Measurements from ENCODE around the gene NCOA4. TPM values are rescaled to one million over a fixed set of nuclear protein-coding genes. Genes with fewer than 3 reads are reported as not detected.

NCOA4 gene
- total and polyA plus RNA-seq, 2 donors: 75.2 to 231 TPM

DNA sequence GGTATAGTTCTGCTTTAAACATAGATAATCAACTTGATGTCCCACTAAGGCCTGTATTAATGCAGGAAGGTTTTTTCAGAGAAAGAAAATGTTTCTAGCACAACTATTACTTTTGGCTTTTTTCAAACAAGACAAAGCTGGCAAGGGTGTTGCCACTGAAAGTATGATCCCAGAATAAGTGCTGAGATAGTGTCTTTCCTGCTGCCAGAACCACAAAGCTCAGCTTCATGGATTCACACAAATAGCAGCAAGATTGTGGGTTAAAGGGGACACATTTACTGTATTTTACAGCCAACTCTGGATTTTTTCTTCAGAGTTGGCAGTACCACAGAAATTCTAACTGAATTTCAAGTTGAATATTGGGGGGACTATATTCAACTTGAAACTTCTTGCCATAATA is 4.3 kb downstream of the NCOA4 start:
- H3K4me3 ChIP-seq (ENCODE audit: low read length in 2 of 2): no peak overlapping the region
- H3K36me3 ChIP-seq (ENCODE audit: control insufficient read depth in 2 of 2, insufficient read depth in 2 of 2, low read length in 1 of 2): peaks cover 0 to 12% of the 10 kb centered on the region in 2 donors
- peaks cover 24 to 32% of the 10 kb centered on the region in 2 donors for H3K4me1 ChIP-seq (ENCODE audit: control insufficient read depth in 2 of 2, insufficient read depth in 2 of 2, low read length in 2 of 2)
- no peak overlapping the region for H3K27ac ChIP-seq (ENCODE audit: low read depth in 1 of 2, low read length in 1 of 2)
- H3K27me3 ChIP-seq (ENCODE audit: control insufficient read depth in 2 of 2, insufficient read depth in 1 of 2, low read length in 1 of 2): no peaks in the 10 kb centered on the region
- H3K9me3 ChIP-seq (ENCODE audit: control insufficient read depth in 2 of 2, insufficient read depth in 1 of 2, low read length in 1 of 2): peaks cover 0 to 4% of the 10 kb centered on the region in 2 donors
- DNase-seq (ENCODE audit: low read depth in 6 of 9, low spot score in 9 of 9): no peak

DNA sequence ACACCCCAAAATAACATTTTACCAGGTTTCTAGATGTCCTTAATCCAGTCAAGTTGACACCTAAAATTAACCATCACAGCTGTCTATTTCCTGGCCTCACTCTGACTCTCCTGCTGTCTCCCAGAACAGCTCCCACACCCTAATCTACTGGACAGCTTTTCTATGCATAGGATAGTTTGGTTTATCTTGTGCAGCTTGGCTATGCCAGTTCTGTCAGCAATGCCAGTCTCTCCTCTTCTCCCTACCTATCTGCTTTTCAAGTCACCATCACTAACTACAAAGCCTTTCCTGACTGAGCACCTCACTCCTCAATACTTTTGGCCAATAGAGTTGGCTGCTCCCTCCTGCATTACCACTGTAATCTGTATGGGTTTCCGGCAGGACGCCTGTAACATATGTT is 5.0 kb downstream of the NCOA4 start:
- no peak for DNase-seq (ENCODE audit: low read depth in 6 of 9, low spot score in 9 of 9)
- Histone ChIP-seq H3K27me3 (ENCODE audit: control insufficient read depth in 2 of 2, insufficient read depth in 1 of 2, low read length in 1 of 2) (no peaks in the 10 kb centered on the region), H3K4me1 (ENCODE audit: control insufficient read depth in 2 of 2, insufficient read depth in 2 of 2, low read length in 2 of 2) (peaks cover 19 to 27% of the 10 kb centered on the region in 2 donors), H3K27ac (ENCODE audit: low read depth in 1 of 2, low read length in 1 of 2) (no peak overlapping the region), H3K4me3 (ENCODE audit: low read length in 2 of 2) (no peak overlapping the region), H3K36me3 (ENCODE audit: control insufficient read depth in 2 of 2, insufficient read depth in 2 of 2, low read length in 1 of 2) (peaks cover 0 to 12% of the 10 kb centered on the region in 2 donors), H3K9me3 (ENCODE audit: control insufficient read depth in 2 of 2, insufficient read depth in 1 of 2, low read length in 1 of 2) (peaks cover 0 to 4% of the 10 kb centered on the region in 2 donors)
- 96% methylated on average over 2 of the region's 2 CpGs for WGBS

DNA sequence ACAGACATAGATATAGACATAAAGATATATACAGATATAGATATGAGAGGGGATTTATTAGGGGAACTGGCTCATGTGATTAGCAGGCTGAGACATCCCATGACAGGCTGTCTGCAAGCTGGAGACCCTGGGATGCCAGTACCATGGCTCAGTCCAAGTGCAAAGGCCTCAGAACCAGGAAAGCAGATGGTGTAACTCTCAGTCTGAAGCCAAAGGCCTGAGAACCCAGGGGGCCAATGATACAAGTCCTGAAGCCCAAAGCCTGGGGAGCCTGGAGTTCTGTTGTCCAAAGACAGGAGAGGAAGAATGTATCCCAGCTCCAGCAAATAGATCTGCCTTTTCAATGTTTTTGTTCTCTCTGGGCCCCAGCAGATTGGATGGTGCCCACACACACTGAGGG is 5.5 kb downstream of the NCOA4 start:
- H3K36me3 ChIP-seq (ENCODE audit: control insufficient read depth in 2 of 2, insufficient read depth in 2 of 2, low read length in 1 of 2): peaks cover 0 to 12% of the 10 kb centered on the region in 2 donors
- DNase-seq (ENCODE audit: low read depth in 6 of 9, low spot score in 9 of 9): no peak
- H3K4me3 ChIP-seq (ENCODE audit: low read length in 2 of 2): no peak overlapping the region
- H3K27ac ChIP-seq (ENCODE audit: low read depth in 1 of 2, low read length in 1 of 2): no peak overlapping the region
- no peaks in the 10 kb centered on the region for H3K27me3 ChIP-seq (ENCODE audit: control insufficient read depth in 2 of 2, insufficient read depth in 1 of 2, low read length in 1 of 2)
- H3K9me3 ChIP-seq (ENCODE audit: control insufficient read depth in 2 of 2, insufficient read depth in 1 of 2, low read length in 1 of 2): peaks cover 0 to 4% of the 10 kb centered on the region in 2 donors
- H3K4me1 ChIP-seq (ENCODE audit: control insufficient read depth in 2 of 2, insufficient read depth in 2 of 2, low read length in 2 of 2): peaks cover 24 to 30% of the 10 kb centered on the region in 2 donors

DNA sequence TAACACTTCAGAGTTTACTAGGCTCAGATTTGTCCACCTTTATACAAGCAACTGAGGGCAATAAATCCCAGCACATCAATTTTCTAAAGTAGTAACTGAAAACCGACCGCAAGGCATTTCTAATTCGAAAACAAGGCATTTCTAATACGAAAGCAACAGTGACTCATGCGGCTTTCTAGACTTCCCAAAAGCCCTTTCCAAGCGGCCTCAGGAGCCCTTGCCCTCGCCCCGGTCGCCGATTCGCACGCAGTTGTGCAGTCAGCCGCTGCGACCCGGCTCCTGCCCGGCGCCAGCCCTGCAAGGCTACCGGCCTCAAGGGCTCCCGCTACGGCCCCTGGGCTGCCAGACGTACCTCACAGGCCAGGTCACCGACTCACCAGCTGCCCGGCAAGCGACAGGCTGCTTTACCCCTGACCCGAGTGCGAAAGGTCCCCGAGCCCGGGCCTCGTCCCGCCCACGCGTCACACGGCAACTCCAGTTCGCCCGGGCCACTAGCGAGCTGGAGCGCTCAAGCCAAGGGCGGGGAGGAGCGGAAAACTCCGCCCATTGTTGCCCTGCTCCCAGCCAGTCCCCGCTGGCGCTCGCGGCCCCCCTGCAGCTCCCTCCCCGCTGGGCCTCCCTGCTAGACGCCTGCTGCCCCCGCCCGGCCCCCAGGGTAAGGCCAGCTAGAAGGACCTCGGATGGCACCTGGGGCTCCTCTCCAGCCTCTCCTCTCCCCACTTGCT is 7.3 kb downstream of the NCOA4 start:
- no peaks in the 10 kb centered on the region for H3K27me3 ChIP-seq (ENCODE audit: control insufficient read depth in 2 of 2, insufficient read depth in 1 of 2, low read length in 1 of 2)
- peak in 7 of 9 donors; percentile 53 to 84 (median 69) for DNase-seq (ENCODE audit: low read depth in 6 of 9, low spot score in 9 of 9)
- H3K4me3 ChIP-seq (ENCODE audit: low read length in 2 of 2): peak overlapping the region; percentile 57 to 62
- peaks cover 26% of the 10 kb centered on the region in 2 donors for H3K4me1 ChIP-seq (ENCODE audit: control insufficient read depth in 2 of 2, insufficient read depth in 2 of 2, low read length in 2 of 2)
- peaks cover 0 to 15% of the 10 kb centered on the region in 2 donors for H3K36me3 ChIP-seq (ENCODE audit: control insufficient read depth in 2 of 2, insufficient read depth in 2 of 2, low read length in 1 of 2)
- peaks cover 0 to 4% of the 10 kb centered on the region in 2 donors for H3K9me3 ChIP-seq (ENCODE audit: control insufficient read depth in 2 of 2, insufficient read depth in 1 of 2, low read length in 1 of 2)
- 3% methylated on average over 49 of the region's 49 CpGs for WGBS
- H3K27ac ChIP-seq (ENCODE audit: low read depth in 1 of 2, low read length in 1 of 2): peak overlapping the region; percentile 73 to 75

DNA sequence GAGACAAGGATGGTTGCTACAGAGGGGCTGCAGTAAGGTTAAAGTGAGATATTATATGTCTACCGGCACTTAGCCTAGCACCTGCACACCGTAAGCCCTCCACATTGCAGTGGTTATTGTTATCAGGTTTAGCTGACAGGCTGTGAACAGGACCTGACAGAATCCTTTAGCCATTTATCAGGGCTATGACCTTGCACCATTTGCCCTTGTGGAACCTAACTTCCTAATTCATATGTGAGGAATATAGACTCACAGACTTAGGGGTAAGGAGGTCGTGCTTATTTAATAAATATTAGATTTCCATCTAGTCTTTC is 10.1 kb downstream of the NCOA4 start:
- H3K4me3 ChIP-seq (ENCODE audit: low read length in 2 of 2): no peak overlapping the region

DNA sequence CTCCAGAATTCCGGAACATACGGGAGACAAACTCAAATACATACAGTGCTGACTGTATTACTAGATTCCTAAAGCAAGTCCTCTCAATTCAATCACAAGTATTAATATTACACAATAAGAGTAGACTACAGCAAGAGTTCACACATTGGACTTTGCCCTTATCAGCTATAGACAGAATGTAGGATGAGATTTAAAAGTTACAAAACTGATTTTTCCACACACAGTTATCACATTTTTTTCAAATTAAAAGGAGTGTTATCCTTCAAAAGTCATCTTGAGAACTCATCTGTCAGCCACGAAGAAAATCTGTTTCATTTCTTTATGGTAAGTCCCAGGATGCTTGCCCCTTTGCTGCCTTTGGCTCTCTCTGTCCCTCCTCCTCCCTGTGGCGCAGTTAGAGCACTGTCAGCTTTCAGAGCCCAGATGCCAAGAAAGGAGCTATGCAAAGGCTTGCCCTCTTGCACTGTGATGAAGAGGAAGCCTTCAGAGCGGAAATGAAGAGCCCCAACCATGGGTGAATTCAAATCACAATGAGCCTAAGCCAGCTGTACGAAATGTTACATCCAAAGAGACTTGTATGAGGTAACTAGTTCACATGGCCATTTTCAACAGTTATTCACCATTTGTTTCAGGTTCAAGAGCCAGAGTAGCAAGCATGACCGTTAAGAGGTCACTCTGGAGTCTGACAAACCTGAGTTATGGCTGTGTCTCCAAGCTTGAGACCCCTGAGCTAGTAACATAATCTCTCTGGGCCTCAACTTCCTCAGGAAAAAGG is 10.7 kb downstream of the NCOA4 start:
- peak overlapping the region; percentile 61 to 71 for H3K27ac ChIP-seq (ENCODE audit: low read depth in 1 of 2, low read length in 1 of 2)

More for the DNA sequence above, 10.1 kb downstream of the NCOA4 start:
- no peak for DNase-seq (ENCODE audit: low read depth in 6 of 9, low spot score in 9 of 9)
- Histone ChIP-seq H3K36me3 (ENCODE audit: control insufficient read depth in 2 of 2, insufficient read depth in 2 of 2, low read length in 1 of 2) (peaks cover 5 to 18% of the 10 kb centered on the region in 2 donors), H3K4me1 (ENCODE audit: control insufficient read depth in 2 of 2, insufficient read depth in 2 of 2, low read length in 2 of 2) (peaks cover 17 to 22% of the 10 kb centered on the region in 2 donors), H3K27ac (ENCODE audit: low read depth in 1 of 2, low read length in 1 of 2) (peak overlapping the region; percentile 61 to 71), H3K9me3 (ENCODE audit: control insufficient read depth in 2 of 2, insufficient read depth in 1 of 2, low read length in 1 of 2) (peaks cover 0 to 4% of the 10 kb centered on the region in 2 donors), H3K27me3 (ENCODE audit: control insufficient read depth in 2 of 2, insufficient read depth in 1 of 2, low read length in 1 of 2) (no peaks in the 10 kb centered on the region)
- 86% methylated on average over 3 of the region's 3 CpGs for WGBS

DNA sequence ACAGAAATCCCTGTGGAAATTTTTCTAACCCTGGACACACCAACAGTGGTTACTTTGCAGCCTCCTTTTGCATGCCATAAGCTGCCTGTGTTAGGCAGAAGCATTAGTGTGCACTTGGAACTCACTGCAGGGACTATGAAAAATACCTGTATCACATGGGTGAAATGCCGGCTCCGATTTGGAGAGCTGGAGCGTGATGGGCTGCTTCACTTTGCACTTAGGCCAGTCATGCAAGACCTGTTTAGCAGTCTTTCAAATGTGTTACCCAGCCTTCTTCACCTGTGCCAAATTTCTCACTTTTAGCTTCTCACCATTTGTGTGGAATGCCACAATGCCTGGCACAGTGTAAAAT is 11.3 kb downstream of the NCOA4 start:
- H3K4me1 ChIP-seq (ENCODE audit: control insufficient read depth in 2 of 2, insufficient read depth in 2 of 2, low read length in 2 of 2): peaks cover 17 to 22% of the 10 kb centered on the region in 2 donors
- 83% methylated on average over 3 of the region's 3 CpGs for WGBS
- no peak overlapping the region for H3K27ac ChIP-seq (ENCODE audit: low read depth in 1 of 2, low read length in 1 of 2)
- H3K4me3 ChIP-seq (ENCODE audit: low read length in 2 of 2): no peak overlapping the region
- H3K9me3 ChIP-seq (ENCODE audit: control insufficient read depth in 2 of 2, insufficient read depth in 1 of 2, low read length in 1 of 2): peaks cover 0 to 4% of the 10 kb centered on the region in 2 donors
- no peaks in the 10 kb centered on the region for H3K27me3 ChIP-seq (ENCODE audit: control insufficient read depth in 2 of 2, insufficient read depth in 1 of 2, low read length in 1 of 2)
- H3K36me3 ChIP-seq (ENCODE audit: control insufficient read depth in 2 of 2, insufficient read depth in 2 of 2, low read length in 1 of 2): peaks cover 13 to 29% of the 10 kb centered on the region in 2 donors
- DNase-seq (ENCODE audit: low read depth in 6 of 9, low spot score in 9 of 9): no peak

More for the DNA sequence above, 10.7 kb downstream of the NCOA4 start:
- Histone ChIP-seq H3K9me3 (ENCODE audit: control insufficient read depth in 2 of 2, insufficient read depth in 1 of 2, low read length in 1 of 2) (peaks cover 0 to 4% of the 10 kb centered on the region in 2 donors), H3K4me1 (ENCODE audit: control insufficient read depth in 2 of 2, insufficient read depth in 2 of 2, low read length in 2 of 2) (peaks cover 17 to 22% of the 10 kb centered on the region in 2 donors), H3K36me3 (ENCODE audit: control insufficient read depth in 2 of 2, insufficient read depth in 2 of 2, low read length in 1 of 2) (peaks cover 10 to 24% of the 10 kb centered on the region in 2 donors), H3K27me3 (ENCODE audit: control insufficient read depth in 2 of 2, insufficient read depth in 1 of 2, low read length in 1 of 2) (no peaks in the 10 kb centered on the region), H3K4me3 (ENCODE audit: low read length in 2 of 2) (no peak overlapping the region)
- DNase-seq (ENCODE audit: low read depth in 6 of 9, low spot score in 9 of 9): peak in 2 of 9 donors; percentile 52 to 72
- 72% methylated on average over 7 of the region's 7 CpGs for WGBS

DNA sequence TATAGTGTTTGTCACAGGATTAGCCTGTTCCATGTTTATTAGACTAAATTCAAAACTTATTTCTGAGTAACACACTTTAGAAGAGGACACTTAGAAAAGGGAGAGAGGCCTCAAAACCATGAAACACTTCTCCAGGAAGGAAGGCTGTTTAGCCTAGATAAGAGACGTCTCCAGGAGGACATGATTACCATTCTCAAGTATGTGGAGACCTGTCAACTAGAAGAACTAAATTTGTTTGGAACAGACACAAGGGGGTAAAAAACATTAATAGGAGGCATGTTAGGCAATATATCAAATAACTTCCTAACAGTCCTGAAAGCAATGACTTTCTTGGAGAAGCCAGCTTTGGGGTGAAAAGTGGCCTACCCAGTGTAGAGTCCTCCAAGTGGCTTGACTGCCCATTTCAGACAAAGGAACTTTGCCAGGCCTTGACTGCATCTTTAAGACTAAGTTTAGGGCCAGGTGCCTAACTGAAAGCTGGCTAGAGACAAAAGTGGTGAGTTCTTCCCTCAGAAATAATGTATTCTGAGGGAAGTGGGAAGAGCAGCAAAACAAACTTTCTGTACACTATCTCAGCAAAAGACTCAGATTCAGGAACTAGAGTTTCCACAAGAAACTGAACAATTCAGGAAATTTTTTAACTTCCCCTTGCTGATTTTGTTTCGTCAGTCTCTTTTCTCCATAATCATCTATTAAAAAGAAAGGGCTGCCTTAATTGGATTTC is 11.8 kb downstream of the NCOA4 start:
- H3K4me3 ChIP-seq (ENCODE audit: low read length in 2 of 2): no peak overlapping the region
- H3K36me3 ChIP-seq (ENCODE audit: control insufficient read depth in 2 of 2, insufficient read depth in 2 of 2, low read length in 1 of 2): peaks cover 17 to 34% of the 10 kb centered on the region in 2 donors
- WGBS: 55% methylated on average over 2 of the region's 2 CpGs
- no peak for DNase-seq (ENCODE audit: low read depth in 6 of 9, low spot score in 9 of 9)
- H3K27me3 ChIP-seq (ENCODE audit: control insufficient read depth in 2 of 2, insufficient read depth in 1 of 2, low read length in 1 of 2): no peaks in the 10 kb centered on the region
- no peak overlapping the region for H3K27ac ChIP-seq (ENCODE audit: low read depth in 1 of 2, low read length in 1 of 2)
- H3K4me1 ChIP-seq (ENCODE audit: control insufficient read depth in 2 of 2, insufficient read depth in 2 of 2, low read length in 2 of 2): peaks cover 14 to 22% of the 10 kb centered on the region in 2 donors
- H3K9me3 ChIP-seq (ENCODE audit: control insufficient read depth in 2 of 2, insufficient read depth in 1 of 2, low read length in 1 of 2): peaks cover 0 to 4% of the 10 kb centered on the region in 2 donors

DNA sequence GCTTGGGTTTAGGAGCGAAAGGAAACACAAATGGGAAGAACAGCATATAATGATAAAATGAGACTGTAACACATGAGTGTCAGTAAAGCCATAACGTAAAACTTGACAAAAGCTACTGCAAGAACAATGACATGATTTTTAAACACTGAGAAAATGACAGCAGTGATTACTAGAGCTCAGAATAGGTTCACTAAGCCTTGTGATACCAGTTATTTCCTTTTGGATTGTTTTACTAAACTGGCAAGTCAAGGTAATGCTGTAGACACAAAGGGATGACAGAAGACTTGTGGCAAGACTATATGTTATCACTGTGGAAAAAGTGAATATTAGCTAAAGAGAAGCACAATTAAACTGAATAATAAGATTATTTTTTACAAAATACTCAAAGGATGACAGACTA is 12.7 kb downstream of the NCOA4 start:
- no peak for DNase-seq (ENCODE audit: low read depth in 6 of 9, low spot score in 9 of 9)
- no peak overlapping the region for H3K4me3 ChIP-seq (ENCODE audit: low read length in 2 of 2)
- H3K36me3 ChIP-seq (ENCODE audit: control insufficient read depth in 2 of 2, insufficient read depth in 2 of 2, low read length in 1 of 2): peaks cover 21 to 41% of the 10 kb centered on the region in 2 donors
- H3K27ac ChIP-seq (ENCODE audit: low read depth in 1 of 2, low read length in 1 of 2): no peak overlapping the region
- WGBS: 96% methylated on average over 2 of the region's 2 CpGs
- H3K4me1 ChIP-seq (ENCODE audit: control insufficient read depth in 2 of 2, insufficient read depth in 2 of 2, low read length in 2 of 2): peaks cover 6 to 18% of the 10 kb centered on the region in 2 donors
- no peaks in the 10 kb centered on the region for H3K27me3 ChIP-seq (ENCODE audit: control insufficient read depth in 2 of 2, insufficient read depth in 1 of 2, low read length in 1 of 2)
- no peaks in the 10 kb centered on the region for H3K9me3 ChIP-seq (ENCODE audit: control insufficient read depth in 2 of 2, insufficient read depth in 1 of 2, low read length in 1 of 2)
